ENCODE results near the gene MAST3. TPM values are rescaled to one million over a fixed set of nuclear protein-coding genes. Genes with fewer than 3 reads are reported as not detected.

MAST3 gene
- polyA plus RNA-seq, 1 donor, result 27.9 TPM

GRCh38 chr19:18109733-18110608, 12.4 kb downstream of the MAST3 start:
- peak in 1 of 2 donors; percentile 85 for DNase-seq
- no CpG with 5 or more reads among the region's 92 CpGs for WGBS (ENCODE audit: insufficient coverage, low lambda C conversion rate)

GRCh38 chr19:18110609-18111232, 13.1 kb downstream of the MAST3 start:
- WGBS (ENCODE audit: insufficient coverage, low lambda C conversion rate), result 80% methylated on average over 1 of the region's 22 CpGs
- no peak for DNase-seq
- H3K4me1 ChIP-seq (ENCODE audit: control insufficient read depth, insufficient read depth, low read length), result peaks cover 36% of the 10 kb centered on the region
- peaks cover 21% of the 10 kb centered on the region for H3K36me3 ChIP-seq (ENCODE audit: control insufficient read depth, insufficient read depth, low read length)
- H3K27ac ChIP-seq (ENCODE audit: low read length), result peak overlapping the region; percentile 90
- H3K27me3 ChIP-seq (ENCODE audit: control insufficient read depth, insufficient read depth, low read length), result peaks cover 3% of the 10 kb centered on the region
- H3K4me3 ChIP-seq (ENCODE audit: low read length), result peak overlapping the region; percentile 93
- H3K9me3 ChIP-seq (ENCODE audit: control insufficient read depth, low read depth, low read length), result no peaks in the 10 kb centered on the region

More at GRCh38 chr19:18109733-18110608, 12.4 kb downstream of the MAST3 start:
- Histone ChIP-seq H3K27me3 (ENCODE audit: control insufficient read depth, insufficient read depth, low read length) (peaks cover 3% of the 10 kb centered on the region), H3K4me1 (ENCODE audit: control insufficient read depth, insufficient read depth, low read length) (peaks cover 36% of the 10 kb centered on the region), H3K36me3 (ENCODE audit: control insufficient read depth, insufficient read depth, low read length) (peaks cover 16% of the 10 kb centered on the region), H3K4me3 (ENCODE audit: low read length) (peak overlapping the region; percentile 93), H3K9me3 (ENCODE audit: control insufficient read depth, low read depth, low read length) (no peaks in the 10 kb centered on the region), H3K27ac (ENCODE audit: low read length) (peak overlapping the region; percentile 96)

DNA sequence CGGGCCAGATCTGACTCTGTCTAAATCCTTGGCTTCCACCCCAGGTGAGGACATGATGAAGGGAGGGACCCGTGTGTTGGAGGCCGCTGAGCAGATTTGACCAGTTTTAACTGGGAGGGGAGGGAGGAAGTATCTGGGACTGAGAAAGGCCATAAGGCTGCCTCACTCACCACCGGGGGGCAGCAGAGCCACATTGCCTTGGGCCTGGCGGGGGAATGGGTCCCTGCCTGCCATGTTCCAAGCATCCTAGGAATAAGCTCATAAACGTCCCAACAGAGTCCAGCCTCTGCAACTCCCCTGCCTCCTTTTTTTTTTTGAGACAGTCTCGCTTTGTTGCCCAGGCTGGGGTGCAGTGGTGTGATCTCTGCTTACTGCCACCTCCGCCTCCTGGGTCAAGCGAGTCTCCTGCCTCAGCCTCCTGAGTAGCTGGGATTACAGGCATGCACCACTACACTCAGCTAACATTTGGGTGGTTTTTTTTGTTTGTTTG, 15.5 kb downstream of the MAST3 start:
- peaks cover 33% of the 10 kb centered on the region for H3K4me1 ChIP-seq (ENCODE audit: control insufficient read depth, insufficient read depth, low read length)
- H3K4me3 ChIP-seq (ENCODE audit: low read length), result no peak overlapping the region
- DNase-seq, result peak; percentile 75 to 78
- no peak overlapping the region for H3K27ac ChIP-seq (ENCODE audit: low read length)
- H3K9me3 ChIP-seq (ENCODE audit: control insufficient read depth, low read depth, low read length), result no peaks in the 10 kb centered on the region
- peaks cover 21% of the 10 kb centered on the region for H3K36me3 ChIP-seq (ENCODE audit: control insufficient read depth, insufficient read depth, low read length)
- no CpG with 5 or more reads among the region's 9 CpGs for WGBS (ENCODE audit: insufficient coverage, low lambda C conversion rate)
- peaks cover 3% of the 10 kb centered on the region for H3K27me3 ChIP-seq (ENCODE audit: control insufficient read depth, insufficient read depth, low read length)

DNA sequence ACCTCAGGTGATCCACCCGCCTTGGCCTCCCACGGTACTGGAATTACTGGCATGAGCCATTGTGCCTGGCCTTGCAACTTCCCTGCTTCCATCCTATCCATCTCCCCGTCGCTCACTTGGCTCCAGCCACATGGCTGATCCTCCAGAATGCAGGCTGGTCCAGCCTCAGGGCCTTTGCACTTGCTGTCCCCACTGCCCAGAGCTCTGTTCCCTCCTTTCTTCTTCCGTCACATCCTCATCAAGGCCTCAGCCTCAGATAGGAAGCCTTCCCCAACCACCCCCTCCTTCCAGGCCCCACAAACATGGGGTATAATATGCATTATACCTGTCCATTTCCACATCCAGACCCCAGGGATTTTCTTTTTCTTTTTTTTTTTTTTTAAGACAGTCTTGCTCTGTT, 16.2 kb downstream of the MAST3 start:
- WGBS (ENCODE audit: insufficient coverage, low lambda C conversion rate), result no CpG with 5 or more reads among the region's 5 CpGs
- H3K36me3 ChIP-seq (ENCODE audit: control insufficient read depth, insufficient read depth, low read length), result peaks cover 21% of the 10 kb centered on the region
- no peak for DNase-seq
- no peaks in the 10 kb centered on the region for H3K9me3 ChIP-seq (ENCODE audit: control insufficient read depth, low read depth, low read length)
- H3K27ac ChIP-seq (ENCODE audit: low read length), result no peak overlapping the region
- no peak overlapping the region for H3K4me3 ChIP-seq (ENCODE audit: low read length)
- H3K4me1 ChIP-seq (ENCODE audit: control insufficient read depth, insufficient read depth, low read length), result peaks cover 32% of the 10 kb centered on the region
- H3K27me3 ChIP-seq (ENCODE audit: control insufficient read depth, insufficient read depth, low read length), result peaks cover 3% of the 10 kb centered on the region

- H3K27me3 ChIP-seq (ENCODE audit: control insufficient read depth, insufficient read depth, low read length), result peaks cover 3% of the 10 kb centered on the region
- H3K4me1 ChIP-seq (ENCODE audit: control insufficient read depth, insufficient read depth, low read length), result peaks cover 30% of the 10 kb centered on the region
- no peak overlapping the region for H3K27ac ChIP-seq (ENCODE audit: low read length)
- peaks cover 21% of the 10 kb centered on the region for H3K36me3 ChIP-seq (ENCODE audit: control insufficient read depth, insufficient read depth, low read length)
- no peak for DNase-seq
- H3K4me3 ChIP-seq (ENCODE audit: low read length), result no peak overlapping the region
- H3K9me3 ChIP-seq (ENCODE audit: control insufficient read depth, low read depth, low read length), result no peaks in the 10 kb centered on the region
- WGBS (ENCODE audit: insufficient coverage, low lambda C conversion rate), result no CpG with 5 or more reads among the region's 4 CpGs
These were observed 16.9 kb downstream of the MAST3 start for GRCh38 chr19:18114483-18114882.

- Histone ChIP-seq H3K36me3 (ENCODE audit: control insufficient read depth, insufficient read depth, low read length) (peaks cover 31% of the 10 kb centered on the region), H3K27ac (ENCODE audit: low read length) (no peak overlapping the region), H3K27me3 (ENCODE audit: control insufficient read depth, insufficient read depth, low read length) (no peaks in the 10 kb centered on the region), H3K4me3 (ENCODE audit: low read length) (peak overlapping the region; percentile 23), H3K4me1 (ENCODE audit: control insufficient read depth, insufficient read depth, low read length) (peaks cover 18% of the 10 kb centered on the region), H3K9me3 (ENCODE audit: control insufficient read depth, low read depth, low read length) (no peaks in the 10 kb centered on the region)
- DNase-seq, result no peak
- WGBS (ENCODE audit: insufficient coverage, low lambda C conversion rate), result no CpG with 5 or more reads among the region's 11 CpGs
These were observed 19.8 kb downstream of the MAST3 start for GRCh38 chr19:18117364-18117691.

- no peaks in the 10 kb centered on the region for H3K9me3 ChIP-seq (ENCODE audit: control insufficient read depth, low read depth, low read length)
- H3K4me1 ChIP-seq (ENCODE audit: control insufficient read depth, insufficient read depth, low read length), result peaks cover 18% of the 10 kb centered on the region
- H3K27ac ChIP-seq (ENCODE audit: low read length), result no peak overlapping the region
- peak overlapping the region; percentile 61 for H3K4me3 ChIP-seq (ENCODE audit: low read length)
- peaks cover 34% of the 10 kb centered on the region for H3K36me3 ChIP-seq (ENCODE audit: control insufficient read depth, insufficient read depth, low read length)
- H3K27me3 ChIP-seq (ENCODE audit: control insufficient read depth, insufficient read depth, low read length), result no peaks in the 10 kb centered on the region
- no CpG with 5 or more reads among the region's 86 CpGs for WGBS (ENCODE audit: insufficient coverage, low lambda C conversion rate)
- peak; percentile 86 to 88 for DNase-seq
These were observed 20.3 kb downstream of the MAST3 start for GRCh38 chr19:18117692-18118378.

GRCh38 chr19:18118420-18119012, 20.9 kb downstream of the MAST3 start:
- peak overlapping the region; percentile 61 for H3K4me3 ChIP-seq (ENCODE audit: low read length)
- WGBS (ENCODE audit: insufficient coverage, low lambda C conversion rate), result 20% methylated on average over 1 of the region's 14 CpGs
- no peaks in the 10 kb centered on the region for H3K9me3 ChIP-seq (ENCODE audit: control insufficient read depth, low read depth, low read length)
- peaks cover 41% of the 10 kb centered on the region for H3K36me3 ChIP-seq (ENCODE audit: control insufficient read depth, insufficient read depth, low read length)
- no peak for DNase-seq
- H3K27me3 ChIP-seq (ENCODE audit: control insufficient read depth, insufficient read depth, low read length), result no peaks in the 10 kb centered on the region
- peaks cover 18% of the 10 kb centered on the region for H3K4me1 ChIP-seq (ENCODE audit: control insufficient read depth, insufficient read depth, low read length)
- no peak overlapping the region for H3K27ac ChIP-seq (ENCODE audit: low read length)

GRCh38 chr19:18119013-18119716, 21.6 kb downstream of the MAST3 start:
- H3K36me3 ChIP-seq (ENCODE audit: control insufficient read depth, insufficient read depth, low read length), result peaks cover 43% of the 10 kb centered on the region
- WGBS (ENCODE audit: insufficient coverage, low lambda C conversion rate), result no CpG with 5 or more reads among the region's 13 CpGs
- H3K27me3 ChIP-seq (ENCODE audit: control insufficient read depth, insufficient read depth, low read length), result no peaks in the 10 kb centered on the region
- no peak overlapping the region for H3K27ac ChIP-seq (ENCODE audit: low read length)
- H3K4me3 ChIP-seq (ENCODE audit: low read length), result peak overlapping the region; percentile 61
- DNase-seq, result peak in 1 of 2 donors; percentile 53
- H3K4me1 ChIP-seq (ENCODE audit: control insufficient read depth, insufficient read depth, low read length), result peaks cover 18% of the 10 kb centered on the region
- H3K9me3 ChIP-seq (ENCODE audit: control insufficient read depth, low read depth, low read length), result no peaks in the 10 kb centered on the region
